LNCaP clone FGC (cell line): ENCODE data around the gene ACTA2.

Source experiments
- DNase-seq: peaks from one replicate; pipeline ENCODE4 v3.0.0-alpha.2; 2011; ENCODE audit warnings: low read depth
- H3K4me3 ChIP-seq: 2 replicates; pipeline ENCODE4 v1.5.1; 2011; ENCODE audit warnings: mild to moderate bottlenecking, low read depth, low read length, control low read depth
- TF ChIP-seq, protein P1 (sequence below): IDR thresholded peaks from 2 replicates; pipeline ENCODE4 v1.5.1; 2012; ENCODE audit warnings: mild to moderate bottlenecking; ENCODE audit not compliant: control insufficient read depth, insufficient read depth; ENCODE audit errors: extremely low read depth

Gene ACTA2

DNA sequence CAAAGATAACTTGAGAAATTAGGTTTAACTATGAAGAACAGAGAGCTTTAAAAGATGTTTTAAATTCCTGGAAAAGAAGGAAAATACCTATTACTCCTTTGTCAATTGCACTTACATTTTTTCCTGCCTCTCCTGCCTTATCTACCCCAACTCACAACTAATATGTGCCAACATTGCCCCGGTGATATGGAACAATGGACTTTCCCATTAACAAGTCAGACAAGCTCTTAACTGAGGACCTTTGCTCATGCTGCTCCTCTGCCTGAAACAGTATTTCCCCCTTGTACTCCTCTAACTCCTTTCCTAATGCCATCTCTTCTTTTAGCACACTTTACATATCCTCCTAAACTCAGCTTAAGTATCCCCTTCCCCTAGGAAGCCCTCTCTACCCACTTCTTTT, 4.8 kb upstream of the ACTA2 start:
- H3K4me3 ChIP-seq, result no peak overlapping the region
- no peak for DNase-seq
- TF ChIP-seq, protein P1, sequence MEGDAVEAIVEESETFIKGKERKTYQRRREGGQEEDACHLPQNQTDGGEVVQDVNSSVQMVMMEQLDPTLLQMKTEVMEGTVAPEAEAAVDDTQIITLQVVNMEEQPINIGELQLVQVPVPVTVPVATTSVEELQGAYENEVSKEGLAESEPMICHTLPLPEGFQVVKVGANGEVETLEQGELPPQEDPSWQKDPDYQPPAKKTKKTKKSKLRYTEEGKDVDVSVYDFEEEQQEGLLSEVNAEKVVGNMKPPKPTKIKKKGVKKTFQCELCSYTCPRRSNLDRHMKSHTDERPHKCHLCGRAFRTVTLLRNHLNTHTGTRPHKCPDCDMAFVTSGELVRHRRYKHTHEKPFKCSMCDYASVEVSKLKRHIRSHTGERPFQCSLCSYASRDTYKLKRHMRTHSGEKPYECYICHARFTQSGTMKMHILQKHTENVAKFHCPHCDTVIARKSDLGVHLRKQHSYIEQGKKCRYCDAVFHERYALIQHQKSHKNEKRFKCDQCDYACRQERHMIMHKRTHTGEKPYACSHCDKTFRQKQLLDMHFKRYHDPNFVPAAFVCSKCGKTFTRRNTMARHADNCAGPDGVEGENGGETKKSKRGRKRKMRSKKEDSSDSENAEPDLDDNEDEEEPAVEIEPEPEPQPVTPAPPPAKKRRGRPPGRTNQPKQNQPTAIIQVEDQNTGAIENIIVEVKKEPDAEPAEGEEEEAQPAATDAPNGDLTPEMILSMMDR, result no peak

DNA sequence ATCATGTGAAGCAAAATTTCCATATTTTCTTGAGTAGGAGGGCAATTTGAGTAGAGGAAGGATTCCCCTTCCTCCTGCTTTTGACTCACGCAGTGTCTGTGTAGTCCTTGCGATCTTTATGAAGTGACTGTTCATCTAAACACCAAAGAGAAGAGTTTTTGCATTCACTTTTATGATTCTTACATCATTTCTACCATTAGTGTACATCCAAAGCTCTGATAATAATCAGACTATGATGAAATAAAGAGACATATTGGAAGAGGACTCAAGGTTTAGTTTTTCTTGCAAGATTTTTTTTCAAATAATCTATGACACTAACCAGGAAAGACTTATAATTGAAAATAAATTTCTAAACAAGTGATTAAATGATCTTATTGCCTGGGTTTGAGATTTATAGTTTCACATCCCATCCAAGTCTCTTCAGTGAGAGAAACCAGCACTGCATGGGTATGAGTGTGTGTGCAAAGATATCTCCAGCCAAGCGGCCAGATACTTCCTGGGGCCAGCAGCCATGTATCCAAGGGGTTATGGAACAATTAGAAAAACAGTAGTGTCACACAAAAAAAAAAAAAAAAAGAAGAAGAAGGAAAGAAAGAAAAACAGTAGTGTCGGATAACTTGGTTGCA, 2.0 kb upstream of the ACTA2 start:
- no peak overlapping the region for H3K4me3 ChIP-seq
- no peak for DNase-seq
- TF ChIP-seq, protein P1, result no peak

- no peak for DNase-seq
- H3K4me3 ChIP-seq, result no peak overlapping the region
- TF ChIP-seq, protein P1, result no peak
Measured at GRCh38 chr10:88953662-88954061, 1.1 kb upstream of the ACTA2 start.

GRCh38 chr10:88949912-88950837, 2.4 kb downstream of the ACTA2 start:
- no peak for DNase-seq
- H3K4me3 ChIP-seq, result no peak overlapping the region
- TF ChIP-seq, protein P1, result no peak

DNA sequence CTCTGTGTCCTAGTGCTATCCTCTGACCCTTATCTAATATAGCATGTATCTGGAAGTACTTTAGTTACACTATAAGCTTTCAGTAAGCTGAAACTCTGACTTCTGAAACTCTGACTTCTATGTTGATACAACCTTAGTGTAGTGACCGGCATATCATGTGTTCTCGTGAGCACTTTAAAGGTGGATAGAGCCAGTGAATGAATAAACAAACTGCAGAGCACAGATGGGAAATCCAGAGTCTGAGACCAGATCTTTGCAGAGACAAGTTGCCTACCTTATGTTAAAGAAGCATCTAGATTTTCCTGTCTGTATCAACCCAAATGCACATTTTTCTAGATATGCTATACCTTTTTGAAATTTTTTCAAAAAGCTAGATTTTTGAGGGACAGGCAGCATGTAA, 3.5 kb downstream of the ACTA2 start:
- no peak overlapping the region for H3K4me3 ChIP-seq
- TF ChIP-seq, protein P1, result no peak

GRCh38 chr10:88946965-88947590, 5.5 kb downstream of the ACTA2 start:
- H3K4me3 ChIP-seq, result no peak overlapping the region
- no peak for DNase-seq
- TF ChIP-seq, protein P1, result no peak

More for the DNA sequence above, 3.5 kb downstream of the ACTA2 start:
- DNase-seq, result no peak
